ENCODE data around the gene ATP10B. TPM values are rescaled to one million over a fixed set of nuclear protein-coding genes. Genes with fewer than 3 reads are reported as not detected.

Gene ATP10B
- total and polyA plus RNA-seq, 2 experiments from 2014 or later: 0.03 TPM; not detected in 1

DNA sequence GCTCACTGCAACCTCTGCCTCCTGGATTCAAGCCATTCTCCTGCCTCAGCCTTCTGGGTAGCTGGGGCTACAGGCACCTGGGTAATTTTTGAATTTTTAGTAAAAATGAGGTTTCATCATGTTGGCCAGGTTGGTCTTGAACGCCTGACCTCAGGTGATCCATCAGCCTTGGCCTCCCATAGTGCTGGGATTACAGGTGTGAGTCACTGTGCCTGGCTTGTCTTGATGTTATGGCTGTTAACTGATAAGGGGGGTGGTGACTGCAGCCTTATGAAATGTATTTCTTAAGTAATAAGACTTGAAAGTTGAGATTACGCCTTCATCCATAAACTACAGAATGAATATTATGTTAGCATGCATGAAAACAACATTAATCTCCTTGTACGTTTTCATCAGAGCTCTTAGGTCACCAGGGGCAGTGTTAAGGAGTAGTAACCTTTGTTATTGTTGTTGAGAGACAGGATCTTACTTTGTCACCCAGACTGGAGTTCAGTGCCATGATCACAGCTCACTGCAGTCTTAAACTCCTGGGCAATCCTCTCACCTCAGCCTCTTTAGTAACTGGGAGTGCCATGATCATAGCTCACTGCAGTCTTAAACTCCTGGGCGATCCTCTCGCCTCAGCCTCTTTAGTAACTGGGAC lies 148.3 kb downstream of the ATP10B start:
- DNase-seq (ENCODE audit: low read depth in 1 of 2, low spot score in 1 of 2): no peak
- no peak overlapping the region for H3K4me3 ChIP-seq

DNA sequence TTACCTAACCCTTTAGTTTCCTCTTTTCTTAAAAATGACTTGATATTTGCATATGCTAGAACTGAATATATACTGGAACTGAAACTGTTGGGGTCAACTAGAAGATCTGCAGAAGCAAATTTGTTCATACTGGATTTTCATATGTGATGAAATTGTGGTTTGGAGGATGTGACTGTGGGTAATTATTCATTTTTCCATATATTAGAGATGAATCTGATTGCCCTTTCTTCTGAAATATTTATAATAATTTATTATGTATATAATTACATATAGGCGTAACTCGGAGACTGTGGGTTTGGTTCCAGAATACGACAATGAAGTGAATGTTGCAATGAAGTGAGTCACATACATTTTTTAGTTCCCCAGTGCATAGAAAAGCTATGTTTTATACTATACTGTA lies 149.1 kb downstream of the ATP10B start:
- no peaks in the 10 kb centered on the region for H3K27me3 ChIP-seq
- TF ChIP-seq, protein P1, sequence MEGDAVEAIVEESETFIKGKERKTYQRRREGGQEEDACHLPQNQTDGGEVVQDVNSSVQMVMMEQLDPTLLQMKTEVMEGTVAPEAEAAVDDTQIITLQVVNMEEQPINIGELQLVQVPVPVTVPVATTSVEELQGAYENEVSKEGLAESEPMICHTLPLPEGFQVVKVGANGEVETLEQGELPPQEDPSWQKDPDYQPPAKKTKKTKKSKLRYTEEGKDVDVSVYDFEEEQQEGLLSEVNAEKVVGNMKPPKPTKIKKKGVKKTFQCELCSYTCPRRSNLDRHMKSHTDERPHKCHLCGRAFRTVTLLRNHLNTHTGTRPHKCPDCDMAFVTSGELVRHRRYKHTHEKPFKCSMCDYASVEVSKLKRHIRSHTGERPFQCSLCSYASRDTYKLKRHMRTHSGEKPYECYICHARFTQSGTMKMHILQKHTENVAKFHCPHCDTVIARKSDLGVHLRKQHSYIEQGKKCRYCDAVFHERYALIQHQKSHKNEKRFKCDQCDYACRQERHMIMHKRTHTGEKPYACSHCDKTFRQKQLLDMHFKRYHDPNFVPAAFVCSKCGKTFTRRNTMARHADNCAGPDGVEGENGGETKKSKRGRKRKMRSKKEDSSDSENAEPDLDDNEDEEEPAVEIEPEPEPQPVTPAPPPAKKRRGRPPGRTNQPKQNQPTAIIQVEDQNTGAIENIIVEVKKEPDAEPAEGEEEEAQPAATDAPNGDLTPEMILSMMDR (IDR thresholded peaks at IDR 0.05; ENCODE audit: low read depth, low read length): no peak
- no peak overlapping the region for H3K4me3 ChIP-seq
- H3K36me3 ChIP-seq: no peaks in the 10 kb centered on the region
- H3K9me3 ChIP-seq (ENCODE audit: low read depth): no peaks in the 10 kb centered on the region
- no peak overlapping the region for H3K27ac ChIP-seq
- DNase-seq (ENCODE audit: low read depth in 1 of 2, low spot score in 1 of 2): no peak
- no peaks in the 10 kb centered on the region for H3K4me1 ChIP-seq (ENCODE audit: low read depth)

More for the DNA sequence above, 148.3 kb downstream of the ATP10B start:
- Histone ChIP-seq H3K27me3 (no peaks in the 10 kb centered on the region), H3K4me1 (ENCODE audit: low read depth) (no peaks in the 10 kb centered on the region), H3K36me3 (no peaks in the 10 kb centered on the region), H3K9me3 (ENCODE audit: low read depth) (no peaks in the 10 kb centered on the region), H3K27ac (no peak overlapping the region)
- TF ChIP-seq, protein P1 (IDR thresholded peaks at IDR 0.05; ENCODE audit: low read depth, low read length): no peak

DNA sequence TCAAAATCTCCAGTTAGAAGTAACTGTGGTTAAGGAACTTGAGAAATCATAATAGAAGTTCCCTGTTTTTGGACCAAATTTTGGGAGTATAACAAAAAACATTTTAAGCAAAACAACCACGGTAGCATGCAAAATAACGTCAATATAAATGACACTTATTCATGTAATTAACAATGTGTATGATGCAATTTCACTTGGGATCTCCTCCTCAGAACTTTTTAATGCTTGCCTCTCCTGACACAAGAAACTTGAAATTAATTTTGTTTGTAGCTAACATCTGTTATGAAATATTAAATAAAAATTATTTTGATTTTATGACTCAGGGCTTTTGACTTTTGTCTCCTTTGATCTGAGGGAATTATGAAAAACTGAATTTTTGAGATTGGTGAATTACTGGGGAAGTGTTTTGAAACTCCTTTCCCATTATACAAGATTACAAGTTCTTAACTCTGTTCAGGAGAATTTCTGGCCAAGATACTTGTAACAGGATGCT lies 149.7 kb downstream of the ATP10B start:
- DNase-seq (ENCODE audit: low read depth in 1 of 2, low spot score in 1 of 2): no peak
- TF ChIP-seq, protein P1 (IDR thresholded peaks at IDR 0.05; ENCODE audit: low read depth, low read length): no peak

DNA sequence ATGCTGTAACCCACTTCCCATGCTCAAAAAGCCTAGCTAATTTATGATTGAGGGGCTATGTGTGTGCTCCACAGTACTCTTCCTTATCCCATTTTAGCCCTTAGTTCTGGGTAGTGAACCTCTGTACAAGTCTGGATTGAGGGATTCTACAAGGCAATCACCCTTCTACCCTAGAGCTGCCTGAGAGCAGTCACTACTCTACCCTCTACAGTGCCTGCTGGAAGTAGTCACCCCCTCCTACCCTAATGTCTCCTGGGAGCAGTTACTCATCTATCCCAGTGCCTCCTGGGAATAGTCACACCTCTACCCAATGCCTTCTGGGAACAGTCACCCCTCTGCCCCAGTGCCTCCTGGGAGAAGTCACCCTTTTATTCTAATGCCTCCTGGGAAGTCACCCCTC lies 150.6 kb downstream of the ATP10B start:
- H3K4me1 ChIP-seq (ENCODE audit: low read depth): no peaks in the 10 kb centered on the region
- no peaks in the 10 kb centered on the region for H3K27me3 ChIP-seq
- TF ChIP-seq, protein P1 (IDR thresholded peaks at IDR 0.05; ENCODE audit: low read depth, low read length): no peak
- no peak overlapping the region for H3K4me3 ChIP-seq
- no peak overlapping the region for H3K27ac ChIP-seq
- H3K9me3 ChIP-seq (ENCODE audit: low read depth): no peaks in the 10 kb centered on the region
- DNase-seq (ENCODE audit: low read depth in 1 of 2, low spot score in 1 of 2): no peak
- H3K36me3 ChIP-seq: no peaks in the 10 kb centered on the region

More for the DNA sequence above, 149.7 kb downstream of the ATP10B start:
- no peak overlapping the region for H3K27ac ChIP-seq
- H3K27me3 ChIP-seq: no peaks in the 10 kb centered on the region
- no peaks in the 10 kb centered on the region for H3K4me1 ChIP-seq (ENCODE audit: low read depth)
- H3K36me3 ChIP-seq: no peaks in the 10 kb centered on the region
- H3K4me3 ChIP-seq: no peak overlapping the region
- H3K9me3 ChIP-seq (ENCODE audit: low read depth): no peaks in the 10 kb centered on the region

DNA sequence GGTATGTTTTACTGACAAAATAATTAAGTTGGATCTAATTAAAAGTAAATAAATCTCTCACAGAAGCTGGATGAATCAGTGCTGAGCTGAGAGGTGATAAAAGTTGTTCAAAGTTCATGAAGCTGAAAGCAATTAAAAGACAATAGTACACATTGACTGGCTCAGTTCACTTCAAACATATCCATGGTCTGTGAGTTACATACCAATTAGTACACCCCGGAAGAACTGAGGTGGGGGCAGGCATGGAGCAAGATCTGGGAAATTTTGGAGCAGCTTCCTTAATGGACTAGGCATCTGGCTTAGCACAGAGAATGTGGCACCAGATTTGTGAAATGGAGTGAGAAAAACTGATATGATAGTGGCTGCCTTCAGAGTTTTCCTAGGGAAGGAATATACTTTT lies 152.7 kb downstream of the ATP10B start:
- no peaks in the 10 kb centered on the region for H3K36me3 ChIP-seq
- no peaks in the 10 kb centered on the region for H3K4me1 ChIP-seq (ENCODE audit: low read depth)
- H3K9me3 ChIP-seq (ENCODE audit: low read depth): no peaks in the 10 kb centered on the region
- TF ChIP-seq, protein P1 (IDR thresholded peaks at IDR 0.05; ENCODE audit: low read depth, low read length): no peak
- H3K27ac ChIP-seq: no peak overlapping the region
- no peak overlapping the region for H3K4me3 ChIP-seq
- H3K27me3 ChIP-seq: no peaks in the 10 kb centered on the region
- no peak for DNase-seq (ENCODE audit: low read depth in 1 of 2, low spot score in 1 of 2)

Measured in cardiac muscle cell (in vitro differentiated cells and primary cell).